ENCODE data around the gene B2M. TPM values are rescaled to one million over a fixed set of nuclear protein-coding genes. Genes with fewer than 3 reads are reported as not detected.
"Not testable (repeated sequence)": the region's sequence is repeated elsewhere in the genome, so short reads cannot be mapped to it uniquely, and the experiment has no call there.

Gene B2M
- total RNA-seq, 1 donor from 2014 or later = 4,741 TPM

- H3K9me3 ChIP-seq = no peaks in the 10 kb centered on the region
- no peak for TF ChIP-seq CTCF (IDR thresholded peaks at IDR 0.05)
- no peak overlapping the region for H3K27ac ChIP-seq
- no peak overlapping the region for H3K4me3 ChIP-seq
- ATAC-seq (no peak), DNase-seq (no peak)
- peaks cover 60% of the 10 kb centered on the region for H3K4me1 ChIP-seq
- H3K27me3 ChIP-seq (ENCODE audit: low read depth) = no peaks in the 10 kb centered on the region
- peaks cover 48% of the 10 kb centered on the region for H3K36me3 ChIP-seq
- intact Hi-C loops (cut with DNase I) = no loop called here
Measured at GRCh38 chr15:44718927-44719292, 7.6 kb downstream of the B2M start.

GRCh38 chr15:44719293-44719999, 8.1 kb downstream of the B2M start:
- ATAC-seq (peak; percentile 45 to 50), DNase-seq (no peak)
- no peak for TF ChIP-seq CTCF (IDR thresholded peaks at IDR 0.05)
- H3K27ac ChIP-seq = peak overlapping the region; percentile 0
- no peaks in the 10 kb centered on the region for H3K27me3 ChIP-seq (ENCODE audit: low read depth)
- no peaks in the 10 kb centered on the region for H3K9me3 ChIP-seq
- no peak overlapping the region for H3K4me3 ChIP-seq
- H3K4me1 ChIP-seq = peaks cover 57% of the 10 kb centered on the region
- H3K36me3 ChIP-seq = peaks cover 48% of the 10 kb centered on the region
- intact Hi-C loops (cut with DNase I) = no loop called here

GRCh38 chr15:44720000-44720435, 8.7 kb downstream of the B2M start:
- H3K4me3 ChIP-seq; H3K27me3 ChIP-seq (ENCODE audit: low read depth); H3K9me3 ChIP-seq; intact Hi-C loops (cut with DNase I); DNase-seq: not testable (repeated sequence)
- Histone ChIP-seq H3K36me3 (peaks cover 46% of the 10 kb centered on the region), H3K4me1 (peaks cover 57% of the 10 kb centered on the region), H3K27ac (peak overlapping the region; percentile 0)
- ATAC-seq = peak in 1 of 2 donors; percentile 12

GRCh38 chr15:44720460-44721176, 9.3 kb downstream of the B2M start:
- H3K36me3 ChIP-seq = peaks cover 40% of the 10 kb centered on the region
- no peak overlapping the region for H3K4me3 ChIP-seq
- no peak for TF ChIP-seq CTCF (IDR thresholded peaks at IDR 0.05)
- H3K27me3 ChIP-seq (ENCODE audit: low read depth) = no peaks in the 10 kb centered on the region
- H3K9me3 ChIP-seq = no peaks in the 10 kb centered on the region
- H3K4me1 ChIP-seq = peaks cover 56% of the 10 kb centered on the region
- intact Hi-C loops (cut with DNase I) = no loop called here
- ATAC-seq (peak in 1 of 2 donors; percentile 38), DNase-seq (no peak)
- H3K27ac ChIP-seq = no peak overlapping the region

- Histone ChIP-seq H3K27me3 (ENCODE audit: low read depth) (no peaks in the 10 kb centered on the region), H3K9me3 (no peaks in the 10 kb centered on the region), H3K4me3 (no peak overlapping the region), H3K36me3 (peaks cover 27% of the 10 kb centered on the region), H3K4me1 (peaks cover 56% of the 10 kb centered on the region), H3K27ac (no peak overlapping the region)
- DNase-seq (no peak), ATAC-seq (no peak)
- no peak for TF ChIP-seq CTCF (IDR thresholded peaks at IDR 0.05)
- intact Hi-C loops (cut with DNase I) = no loop called here
Measured at GRCh38 chr15:44722011-44722410, 10.7 kb downstream of the B2M start.

- no peaks in the 10 kb centered on the region for H3K9me3 ChIP-seq
- H3K4me1 ChIP-seq = peaks cover 66% of the 10 kb centered on the region
- no peaks in the 10 kb centered on the region for H3K36me3 ChIP-seq
- intact Hi-C loops (cut with DNase I) = no loop called here
- H3K27ac ChIP-seq = peak overlapping the region; percentile 97
- ATAC-seq (no peak), DNase-seq (no peak)
- H3K27me3 ChIP-seq (ENCODE audit: low read depth) = no peaks in the 10 kb centered on the region
- peak overlapping the region; percentile 27 for H3K4me3 ChIP-seq
- TF ChIP-seq CTCF (IDR thresholded peaks at IDR 0.05) = no peak
Measured at GRCh38 chr15:44726136-44726535, 14.8 kb downstream of the B2M start.

Measured in lower lobe of right lung (tissue), 2 donors.